ENCODE data around the gene MYO1B. TPM values are rescaled to one million over a fixed set of nuclear protein-coding genes. Genes with fewer than 3 reads are reported as not detected.
A peak's percentile ranks its signal among the peaks of the same experiment; 100 is the strongest.

Gene MYO1B
- total and polyA plus RNA-seq, 9 donors: 63.3 to 94.1 (median 75.4) TPM

GRCh38 chr2:191266201-191266600 is 21.0 kb downstream of the MYO1B start:
- no peaks in the 10 kb centered on the region for H3K27me3 ChIP-seq (ENCODE audit: control insufficient read depth, insufficient read depth, low read length)
- peaks cover 3% of the 10 kb centered on the region for H3K36me3 ChIP-seq (ENCODE audit: control insufficient read depth, insufficient read depth, low read length)
- peak overlapping the region; percentile 43 for H3K27ac ChIP-seq (ENCODE audit: low read length)
- peaks cover 32% of the 10 kb centered on the region for H3K4me1 ChIP-seq (ENCODE audit: control insufficient read depth, insufficient read depth, low read length)
- no peak overlapping the region for H3K4me3 ChIP-seq (ENCODE audit: low read length)
- WGBS (ENCODE audit: insufficient coverage): no CpG with 5 or more reads among the region's 2 CpGs
- no peaks in the 10 kb centered on the region for H3K9me3 ChIP-seq (replicated peaks; ENCODE audit: control insufficient read depth, low read depth, low read length)
- DNase-seq: no peak

GRCh38 chr2:191268596-191268995 is 23.4 kb downstream of the MYO1B start:
- Histone ChIP-seq H3K9me3 (replicated peaks; ENCODE audit: control insufficient read depth, low read depth, low read length) (no peaks in the 10 kb centered on the region), H3K27me3 (ENCODE audit: control insufficient read depth, insufficient read depth, low read length) (no peaks in the 10 kb centered on the region), H3K4me1 (ENCODE audit: control insufficient read depth, insufficient read depth, low read length) (peaks cover 32% of the 10 kb centered on the region), H3K27ac (ENCODE audit: low read length) (no peak overlapping the region), H3K4me3 (ENCODE audit: low read length) (no peak overlapping the region), H3K36me3 (ENCODE audit: control insufficient read depth, insufficient read depth, low read length) (peaks cover 3% of the 10 kb centered on the region)
- DNase-seq: no peak
- WGBS (ENCODE audit: insufficient coverage): no CpG with 5 or more reads among the region's 1 CpG

- WGBS (ENCODE audit: insufficient coverage): 87% methylated on average over 3 of the region's 6 CpGs
- peak overlapping the region; percentile 37 for H3K27ac ChIP-seq (ENCODE audit: low read length)
- DNase-seq: peak; percentile 55
Measured at GRCh38 chr2:191270306-191271161, 25.3 kb downstream of the MYO1B start.

GRCh38 chr2:191272064-191272463 is 26.9 kb downstream of the MYO1B start:
- H3K36me3 ChIP-seq (ENCODE audit: control insufficient read depth, insufficient read depth, low read length): peaks cover 3% of the 10 kb centered on the region
- no peaks in the 10 kb centered on the region for H3K9me3 ChIP-seq (replicated peaks; ENCODE audit: control insufficient read depth, low read depth, low read length)
- no peaks in the 10 kb centered on the region for H3K27me3 ChIP-seq (ENCODE audit: control insufficient read depth, insufficient read depth, low read length)
- H3K4me3 ChIP-seq (ENCODE audit: low read length): no peak overlapping the region
- no peak for DNase-seq
- peaks cover 20% of the 10 kb centered on the region for H3K4me1 ChIP-seq (ENCODE audit: control insufficient read depth, insufficient read depth, low read length)
- no peak overlapping the region for H3K27ac ChIP-seq (ENCODE audit: low read length)
- WGBS (ENCODE audit: insufficient coverage): 93% methylated on average over 2 of the region's 2 CpGs

More at GRCh38 chr2:191270306-191271161, 25.3 kb downstream of the MYO1B start:
- no peaks in the 10 kb centered on the region for H3K9me3 ChIP-seq (replicated peaks; ENCODE audit: control insufficient read depth, low read depth, low read length)
- H3K4me1 ChIP-seq (ENCODE audit: control insufficient read depth, insufficient read depth, low read length): peaks cover 29% of the 10 kb centered on the region
- H3K4me3 ChIP-seq (ENCODE audit: low read length): no peak overlapping the region
- H3K27me3 ChIP-seq (ENCODE audit: control insufficient read depth, insufficient read depth, low read length): no peaks in the 10 kb centered on the region
- peaks cover 3% of the 10 kb centered on the region for H3K36me3 ChIP-seq (ENCODE audit: control insufficient read depth, insufficient read depth, low read length)

GRCh38 chr2:191274413-191274815 is 29.2 kb downstream of the MYO1B start:
- Histone ChIP-seq H3K27ac (ENCODE audit: low read length) (no peak overlapping the region), H3K9me3 (replicated peaks; ENCODE audit: control insufficient read depth, low read depth, low read length) (no peaks in the 10 kb centered on the region), H3K36me3 (ENCODE audit: control insufficient read depth, insufficient read depth, low read length) (peaks cover 4% of the 10 kb centered on the region), H3K27me3 (ENCODE audit: control insufficient read depth, insufficient read depth, low read length) (no peaks in the 10 kb centered on the region), H3K4me3 (ENCODE audit: low read length) (no peak overlapping the region), H3K4me1 (ENCODE audit: control insufficient read depth, insufficient read depth, low read length) (peaks cover 6% of the 10 kb centered on the region)
- no CpG with 5 or more reads among the region's 2 CpGs for WGBS (ENCODE audit: insufficient coverage)
- DNase-seq: no peak

- Histone ChIP-seq H3K27me3 (ENCODE audit: control insufficient read depth, insufficient read depth, low read length) (no peaks in the 10 kb centered on the region), H3K4me3 (ENCODE audit: low read length) (no peak overlapping the region), H3K36me3 (ENCODE audit: control insufficient read depth, insufficient read depth, low read length) (peaks cover 11% of the 10 kb centered on the region), H3K9me3 (replicated peaks; ENCODE audit: control insufficient read depth, low read depth, low read length) (no peaks in the 10 kb centered on the region), H3K4me1 (ENCODE audit: control insufficient read depth, insufficient read depth, low read length) (peaks cover 7% of the 10 kb centered on the region), H3K27ac (ENCODE audit: low read length) (no peak overlapping the region)
- WGBS (ENCODE audit: insufficient coverage): no CpG with 5 or more reads among the region's 5 CpGs
- no peak for DNase-seq
Measured at GRCh38 chr2:191276792-191277465, 31.7 kb downstream of the MYO1B start.

- Histone ChIP-seq H3K4me3 (ENCODE audit: low read length) (no peak overlapping the region), H3K27me3 (ENCODE audit: control insufficient read depth, insufficient read depth, low read length) (no peaks in the 10 kb centered on the region), H3K36me3 (ENCODE audit: control insufficient read depth, insufficient read depth, low read length) (peaks cover 23% of the 10 kb centered on the region), H3K9me3 (replicated peaks; ENCODE audit: control insufficient read depth, low read depth, low read length) (no peaks in the 10 kb centered on the region), H3K27ac (ENCODE audit: low read length) (no peak overlapping the region), H3K4me1 (ENCODE audit: control insufficient read depth, insufficient read depth, low read length) (peaks cover 4% of the 10 kb centered on the region)
- 79% methylated on average over 3 of the region's 7 CpGs for WGBS (ENCODE audit: insufficient coverage)
- DNase-seq: no peak
Measured at GRCh38 chr2:191280290-191280689, 35.1 kb downstream of the MYO1B start.

GRCh38 chr2:191280834-191281756 is 35.9 kb downstream of the MYO1B start:
- H3K4me3 ChIP-seq (ENCODE audit: low read length): no peak overlapping the region
- H3K4me1 ChIP-seq (ENCODE audit: control insufficient read depth, insufficient read depth, low read length): peaks cover 4% of the 10 kb centered on the region
- no peak overlapping the region for H3K27ac ChIP-seq (ENCODE audit: low read length)
- DNase-seq: no peak
- H3K27me3 ChIP-seq (ENCODE audit: control insufficient read depth, insufficient read depth, low read length): no peaks in the 10 kb centered on the region
- H3K36me3 ChIP-seq (ENCODE audit: control insufficient read depth, insufficient read depth, low read length): peaks cover 23% of the 10 kb centered on the region
- WGBS (ENCODE audit: insufficient coverage): 87% methylated on average over 10 of the region's 13 CpGs
- no peaks in the 10 kb centered on the region for H3K9me3 ChIP-seq (replicated peaks; ENCODE audit: control insufficient read depth, low read depth, low read length)

- Histone ChIP-seq H3K36me3 (ENCODE audit: control insufficient read depth, insufficient read depth, low read length) (peaks cover 17% of the 10 kb centered on the region), H3K27me3 (ENCODE audit: control insufficient read depth, insufficient read depth, low read length) (no peaks in the 10 kb centered on the region), H3K4me3 (ENCODE audit: low read length) (no peak overlapping the region), H3K9me3 (replicated peaks; ENCODE audit: control insufficient read depth, low read depth, low read length) (no peaks in the 10 kb centered on the region), H3K4me1 (ENCODE audit: control insufficient read depth, insufficient read depth, low read length) (peaks cover 4% of the 10 kb centered on the region), H3K27ac (ENCODE audit: low read length) (no peak overlapping the region)
- no peak for DNase-seq
- WGBS (ENCODE audit: insufficient coverage): 81% methylated on average over 11 of the region's 11 CpGs
Measured at GRCh38 chr2:191285252-191285651, 40.0 kb downstream of the MYO1B start.
